ENCODE data around the gene GTF2H2.
"Not testable (repeated sequence)": the region's sequence is repeated elsewhere in the genome, so short reads cannot be mapped to it uniquely, and the experiment has no call there.

GRCh38 chr5:71031046-71031776 is 36.3 kb downstream of the GTF2H2 start:
- not testable (repeated sequence) for TF ChIP-seq POLR2A (IDR thresholded peaks at IDR 0.05); CTCF (IDR thresholded peaks at IDR 0.05 in 8 of 11, conservative IDR thresholded peaks at IDR 0.05 in 3 of 11)

Measured in spleen (tissue), 7 donors.